ENCODE data around the gene CCDC40. TPM values are rescaled to one million over a fixed set of nuclear protein-coding genes. Genes with fewer than 3 reads are reported as not detected.

CCDC40 gene
- total and polyA plus RNA-seq, 2 of the 13 experiments (the other 11 are each of a cell fraction or from before 2014, with no cell fraction given): 4.1 to 5.5 TPM

GRCh38 chr17:80024206-80024972, 12.1 kb upstream of the CCDC40 start (continued):
- TF ChIP-seq PBX3 (CRISPR knock-in tag; IDR thresholded peaks at IDR 0.05; ENCODE audit: borderline replicate concordance): no peak
- no peak for TF ChIP-seq ISL2 (CRISPR knock-in tag; IDR thresholded peaks at IDR 0.05)
- no peak for TF ChIP-seq XRCC5 (optimal IDR thresholded peaks at IDR 0.05; ENCODE audit: low read length)
- no peak for TF ChIP-seq HNRNPUL1 (IDR thresholded peaks at IDR 0.05; ENCODE audit: low read depth, low read length)
- no peak for TF ChIP-seq MYNN (CRISPR knock-in tag; IDR thresholded peaks at IDR 0.05; ENCODE audit: low read depth)
- TF ChIP-seq SNAPC2 (CRISPR knock-in tag; IDR thresholded peaks at IDR 0.05): no peak
- TF ChIP-seq ZKSCAN5 (CRISPR knock-in tag; IDR thresholded peaks at IDR 0.05): no peak
- TF ChIP-seq TBX3 (IDR thresholded peaks at IDR 0.05; ENCODE audit: borderline replicate concordance): no peak
- TF ChIP-seq REST (IDR thresholded peaks at IDR 0.05; ENCODE audit: borderline replicate concordance in 1 of 2, low read depth in 1 of 2, low read length in 2 of 2): no peak
- no peak for TF ChIP-seq POLR2AphosphoS2 (IDR thresholded peaks at IDR 0.05; ENCODE audit: low read depth, low read length)
- TF ChIP-seq TBX2 (CRISPR knock-in tag; IDR thresholded peaks at IDR 0.05; ENCODE audit: borderline replicate concordance): no peak
- no peak for TF ChIP-seq TAF1 (CRISPR knock-in tag; IDR thresholded peaks at IDR 0.05)
- TF ChIP-seq ZNF253 (CRISPR knock-in tag; IDR thresholded peaks at IDR 0.05; ENCODE audit: borderline replicate concordance): no peak
- TF ChIP-seq ZNF530 (CRISPR knock-in tag; IDR thresholded peaks at IDR 0.05; ENCODE audit: low read depth): no peak
- TF ChIP-seq ZBTB20 (CRISPR knock-in tag; IDR thresholded peaks at IDR 0.05; ENCODE audit: borderline replicate concordance, low read depth): no peak
- TF ChIP-seq ZNF33B (CRISPR knock-in tag; IDR thresholded peaks at IDR 0.05): no peak
- TF ChIP-seq BRF2 (CRISPR knock-in tag; IDR thresholded peaks at IDR 0.05): no peak
- no peak for TF ChIP-seq ZNF484 (CRISPR knock-in tag; IDR thresholded peaks at IDR 0.05; ENCODE audit: borderline replicate concordance, low read depth)
- TF ChIP-seq YEATS4 (CRISPR knock-in tag; IDR thresholded peaks at IDR 0.05; ENCODE audit: borderline replicate concordance): no peak
- no peak for TF ChIP-seq ZNF670 (CRISPR knock-in tag; IDR thresholded peaks at IDR 0.05; ENCODE audit: borderline replicate concordance)
- TF ChIP-seq NONO (IDR thresholded peaks at IDR 0.05): no peak
- TF ChIP-seq NONO (CRISPR knock-in tag; conservative IDR thresholded peaks at IDR 0.05): no peak; the same call in 1 of the 2 replicates
- TF ChIP-seq HOXA9 (CRISPR knock-in tag; IDR thresholded peaks at IDR 0.05; ENCODE audit: borderline replicate concordance): no peak
- no peak for TF ChIP-seq MYC (CRISPR knock-in tag; IDR thresholded peaks at IDR 0.05; ENCODE audit: borderline replicate concordance)
- TF ChIP-seq GATA4 (IDR thresholded peaks at IDR 0.05; ENCODE audit: borderline replicate concordance, low read depth): no peak
